Measurements from ENCODE around the gene S100A8. TPM values are rescaled to one million over a fixed set of nuclear protein-coding genes. Genes with fewer than 3 reads are reported as not detected.

The S100A8 gene
- polyA plus RNA-seq, 1 donor: 2.5 TPM

- Histone ChIP-seq H3K27me3 (ENCODE audit: control insufficient read depth, insufficient read depth, low read length) (no peaks in the 10 kb centered on the region), H3K4me3 (ENCODE audit: low read length) (no peak overlapping the region), H3K4me1 (ENCODE audit: control insufficient read depth, insufficient read depth, low read length) (no peaks in the 10 kb centered on the region), H3K27ac (ENCODE audit: low read length) (no peak overlapping the region), H3K9me3 (ENCODE audit: control insufficient read depth, low read depth, low read length) (no peaks in the 10 kb centered on the region), H3K36me3 (ENCODE audit: control insufficient read depth, insufficient read depth, low read length) (no peaks in the 10 kb centered on the region)
- no peak for DNase-seq
- WGBS (ENCODE audit: insufficient coverage, low lambda C conversion rate): 100% methylated on average over 1 of the region's 5 CpGs
Measured at GRCh38 chr1:153400244-153400643, 9.4 kb upstream of the S100A8 start.

- 96% methylated on average over 5 of the region's 7 CpGs for WGBS (ENCODE audit: insufficient coverage, low lambda C conversion rate)
- no peak overlapping the region for H3K27ac ChIP-seq (ENCODE audit: low read length)
- no peak for DNase-seq
- no peaks in the 10 kb centered on the region for H3K36me3 ChIP-seq (ENCODE audit: control insufficient read depth, insufficient read depth, low read length)
- H3K4me3 ChIP-seq (ENCODE audit: low read length): no peak overlapping the region
- H3K9me3 ChIP-seq (ENCODE audit: control insufficient read depth, low read depth, low read length): no peaks in the 10 kb centered on the region
- no peaks in the 10 kb centered on the region for H3K4me1 ChIP-seq (ENCODE audit: control insufficient read depth, insufficient read depth, low read length)
- H3K27me3 ChIP-seq (ENCODE audit: control insufficient read depth, insufficient read depth, low read length): no peaks in the 10 kb centered on the region
Measured at GRCh38 chr1:153399401-153400055, 8.7 kb upstream of the S100A8 start.

- Histone ChIP-seq H3K27me3 (ENCODE audit: control insufficient read depth, insufficient read depth, low read length) (no peaks in the 10 kb centered on the region), H3K36me3 (ENCODE audit: control insufficient read depth, insufficient read depth, low read length) (no peaks in the 10 kb centered on the region), H3K4me1 (ENCODE audit: control insufficient read depth, insufficient read depth, low read length) (no peaks in the 10 kb centered on the region), H3K9me3 (ENCODE audit: control insufficient read depth, low read depth, low read length) (no peaks in the 10 kb centered on the region), H3K4me3 (ENCODE audit: low read length) (no peak overlapping the region), H3K27ac (ENCODE audit: low read length) (no peak overlapping the region)
- no CpG with 5 or more reads among the region's 6 CpGs for WGBS (ENCODE audit: insufficient coverage, low lambda C conversion rate)
- no peak for DNase-seq
Measured at GRCh38 chr1:153397924-153398651, 7.2 kb upstream of the S100A8 start.

- no peaks in the 10 kb centered on the region for H3K36me3 ChIP-seq (ENCODE audit: control insufficient read depth, insufficient read depth, low read length)
- WGBS (ENCODE audit: insufficient coverage, low lambda C conversion rate): 100% methylated on average over 1 of the region's 19 CpGs
- no peak overlapping the region for H3K4me3 ChIP-seq (ENCODE audit: low read length)
- no peak overlapping the region for H3K27ac ChIP-seq (ENCODE audit: low read length)
- H3K9me3 ChIP-seq (ENCODE audit: control insufficient read depth, low read depth, low read length): no peaks in the 10 kb centered on the region
- H3K4me1 ChIP-seq (ENCODE audit: control insufficient read depth, insufficient read depth, low read length): no peaks in the 10 kb centered on the region
- H3K27me3 ChIP-seq (ENCODE audit: control insufficient read depth, insufficient read depth, low read length): no peaks in the 10 kb centered on the region
- DNase-seq: no peak
Measured at GRCh38 chr1:153397051-153397923, 6.4 kb upstream of the S100A8 start.

- WGBS (ENCODE audit: insufficient coverage, low lambda C conversion rate): no CpG with 5 or more reads among the region's 6 CpGs
Measured at GRCh38 chr1:153396461-153396860, 5.6 kb upstream of the S100A8 start.

GRCh38 chr1:153395776-153396175 is 4.9 kb upstream of the S100A8 start:
- WGBS (ENCODE audit: insufficient coverage, low lambda C conversion rate): no CpG with 5 or more reads among the region's 6 CpGs
- DNase-seq: no peak
- Histone ChIP-seq H3K36me3 (ENCODE audit: control insufficient read depth, insufficient read depth, low read length) (no peaks in the 10 kb centered on the region), H3K4me3 (ENCODE audit: low read length) (no peak overlapping the region), H3K9me3 (ENCODE audit: control insufficient read depth, low read depth, low read length) (no peaks in the 10 kb centered on the region), H3K27ac (ENCODE audit: low read length) (no peak overlapping the region), H3K27me3 (ENCODE audit: control insufficient read depth, insufficient read depth, low read length) (no peaks in the 10 kb centered on the region), H3K4me1 (ENCODE audit: control insufficient read depth, insufficient read depth, low read length) (no peaks in the 10 kb centered on the region)

More at GRCh38 chr1:153396461-153396860, 5.6 kb upstream of the S100A8 start:
- no peak for DNase-seq
- H3K9me3 ChIP-seq (ENCODE audit: control insufficient read depth, low read depth, low read length): no peaks in the 10 kb centered on the region
- no peaks in the 10 kb centered on the region for H3K36me3 ChIP-seq (ENCODE audit: control insufficient read depth, insufficient read depth, low read length)
- H3K4me3 ChIP-seq (ENCODE audit: low read length): no peak overlapping the region
- H3K4me1 ChIP-seq (ENCODE audit: control insufficient read depth, insufficient read depth, low read length): no peaks in the 10 kb centered on the region
- no peaks in the 10 kb centered on the region for H3K27me3 ChIP-seq (ENCODE audit: control insufficient read depth, insufficient read depth, low read length)
- H3K27ac ChIP-seq (ENCODE audit: low read length): no peak overlapping the region

- Histone ChIP-seq H3K4me3 (ENCODE audit: low read length) (no peak overlapping the region), H3K27ac (ENCODE audit: low read length) (no peak overlapping the region), H3K36me3 (ENCODE audit: control insufficient read depth, insufficient read depth, low read length) (no peaks in the 10 kb centered on the region), H3K27me3 (ENCODE audit: control insufficient read depth, insufficient read depth, low read length) (no peaks in the 10 kb centered on the region), H3K9me3 (ENCODE audit: control insufficient read depth, low read depth, low read length) (no peaks in the 10 kb centered on the region), H3K4me1 (ENCODE audit: control insufficient read depth, insufficient read depth, low read length) (no peaks in the 10 kb centered on the region)
- DNase-seq: no peak
- WGBS (ENCODE audit: insufficient coverage, low lambda C conversion rate): 0% methylated on average over 1 of the region's 7 CpGs
Measured at GRCh38 chr1:153395136-153395685, 4.3 kb upstream of the S100A8 start.

GRCh38 chr1:153394391-153394790 is 3.5 kb upstream of the S100A8 start:
- WGBS (ENCODE audit: insufficient coverage, low lambda C conversion rate): 100% methylated on average over 1 of the region's 5 CpGs
- H3K27ac ChIP-seq (ENCODE audit: low read length): no peak overlapping the region
- DNase-seq: no peak
- no peaks in the 10 kb centered on the region for H3K9me3 ChIP-seq (ENCODE audit: control insufficient read depth, low read depth, low read length)
- no peaks in the 10 kb centered on the region for H3K36me3 ChIP-seq (ENCODE audit: control insufficient read depth, insufficient read depth, low read length)
- no peaks in the 10 kb centered on the region for H3K4me1 ChIP-seq (ENCODE audit: control insufficient read depth, insufficient read depth, low read length)
- no peak overlapping the region for H3K4me3 ChIP-seq (ENCODE audit: low read length)
- H3K27me3 ChIP-seq (ENCODE audit: control insufficient read depth, insufficient read depth, low read length): no peaks in the 10 kb centered on the region

- no peak for DNase-seq
- WGBS (ENCODE audit: insufficient coverage, low lambda C conversion rate): no CpG with 5 or more reads among the region's 6 CpGs
- Histone ChIP-seq H3K9me3 (ENCODE audit: control insufficient read depth, low read depth, low read length) (no peaks in the 10 kb centered on the region), H3K36me3 (ENCODE audit: control insufficient read depth, insufficient read depth, low read length) (no peaks in the 10 kb centered on the region), H3K4me3 (ENCODE audit: low read length) (no peak overlapping the region), H3K27ac (ENCODE audit: low read length) (no peak overlapping the region), H3K27me3 (ENCODE audit: control insufficient read depth, insufficient read depth, low read length) (no peaks in the 10 kb centered on the region), H3K4me1 (ENCODE audit: control insufficient read depth, insufficient read depth, low read length) (no peaks in the 10 kb centered on the region)
Measured at GRCh38 chr1:153393926-153394325, 3.1 kb upstream of the S100A8 start.

- DNase-seq: no peak
- H3K36me3 ChIP-seq (ENCODE audit: control insufficient read depth, insufficient read depth, low read length): no peaks in the 10 kb centered on the region
- H3K27me3 ChIP-seq (ENCODE audit: control insufficient read depth, insufficient read depth, low read length): no peaks in the 10 kb centered on the region
- no peaks in the 10 kb centered on the region for H3K9me3 ChIP-seq (ENCODE audit: control insufficient read depth, low read depth, low read length)
- H3K27ac ChIP-seq (ENCODE audit: low read length): no peak overlapping the region
- no peaks in the 10 kb centered on the region for H3K4me1 ChIP-seq (ENCODE audit: control insufficient read depth, insufficient read depth, low read length)
- WGBS (ENCODE audit: insufficient coverage, low lambda C conversion rate): 100% methylated on average over 1 of the region's 3 CpGs
- H3K4me3 ChIP-seq (ENCODE audit: low read length): no peak overlapping the region
Measured at GRCh38 chr1:153392822-153393221, 1.9 kb upstream of the S100A8 start.
